ENCODE results near the gene ZNF862.

DNA sequence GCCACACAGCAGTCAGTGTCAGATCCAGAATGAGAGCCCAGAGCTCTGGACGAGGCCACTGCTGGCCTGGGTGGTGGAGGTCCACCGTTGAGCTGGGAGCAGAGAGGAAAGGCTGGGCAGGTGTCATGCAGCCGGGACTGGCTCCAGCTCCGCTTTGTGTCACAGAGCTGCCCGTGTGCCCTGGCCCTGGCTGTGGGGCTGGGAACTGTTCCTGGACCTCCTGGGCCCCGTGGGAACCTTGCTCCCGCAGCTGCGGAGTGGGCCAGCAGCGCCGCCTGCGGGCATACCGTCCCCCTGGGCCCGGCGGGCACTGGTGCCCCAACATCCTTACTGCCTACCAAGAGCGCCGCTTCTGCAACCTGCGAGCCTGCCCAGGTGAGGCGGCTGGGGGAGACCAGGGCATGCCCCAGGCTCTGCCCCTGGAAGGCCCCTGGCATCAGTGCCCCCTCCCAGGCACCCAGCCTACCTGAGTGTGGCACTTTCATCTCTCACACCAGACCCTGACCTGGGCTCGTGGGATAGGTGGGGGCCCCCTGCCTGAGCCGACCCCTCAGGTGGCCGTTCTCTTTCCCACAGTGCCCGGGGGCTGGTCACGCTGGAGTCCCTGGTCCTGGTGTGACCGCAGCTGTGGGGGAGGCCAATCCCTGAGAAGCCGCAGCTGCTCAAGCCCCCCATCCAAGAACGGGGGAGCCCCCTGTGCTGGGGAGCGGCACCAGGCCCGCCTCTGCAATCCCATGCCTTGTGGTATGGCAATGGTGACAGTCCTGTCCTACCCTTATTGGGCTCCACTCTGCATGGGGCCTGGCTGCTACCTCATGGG, 18.8 kb upstream of the ZNF862 start:
- TF ChIP-seq POLR2A (IDR thresholded peaks at IDR 0.05): no peak
- TF ChIP-seq, protein P1, sequence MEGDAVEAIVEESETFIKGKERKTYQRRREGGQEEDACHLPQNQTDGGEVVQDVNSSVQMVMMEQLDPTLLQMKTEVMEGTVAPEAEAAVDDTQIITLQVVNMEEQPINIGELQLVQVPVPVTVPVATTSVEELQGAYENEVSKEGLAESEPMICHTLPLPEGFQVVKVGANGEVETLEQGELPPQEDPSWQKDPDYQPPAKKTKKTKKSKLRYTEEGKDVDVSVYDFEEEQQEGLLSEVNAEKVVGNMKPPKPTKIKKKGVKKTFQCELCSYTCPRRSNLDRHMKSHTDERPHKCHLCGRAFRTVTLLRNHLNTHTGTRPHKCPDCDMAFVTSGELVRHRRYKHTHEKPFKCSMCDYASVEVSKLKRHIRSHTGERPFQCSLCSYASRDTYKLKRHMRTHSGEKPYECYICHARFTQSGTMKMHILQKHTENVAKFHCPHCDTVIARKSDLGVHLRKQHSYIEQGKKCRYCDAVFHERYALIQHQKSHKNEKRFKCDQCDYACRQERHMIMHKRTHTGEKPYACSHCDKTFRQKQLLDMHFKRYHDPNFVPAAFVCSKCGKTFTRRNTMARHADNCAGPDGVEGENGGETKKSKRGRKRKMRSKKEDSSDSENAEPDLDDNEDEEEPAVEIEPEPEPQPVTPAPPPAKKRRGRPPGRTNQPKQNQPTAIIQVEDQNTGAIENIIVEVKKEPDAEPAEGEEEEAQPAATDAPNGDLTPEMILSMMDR (IDR thresholded peaks at IDR 0.05): no peak
